ENCODE measurements around the gene TMEM147.

TMEM147 gene

DNA sequence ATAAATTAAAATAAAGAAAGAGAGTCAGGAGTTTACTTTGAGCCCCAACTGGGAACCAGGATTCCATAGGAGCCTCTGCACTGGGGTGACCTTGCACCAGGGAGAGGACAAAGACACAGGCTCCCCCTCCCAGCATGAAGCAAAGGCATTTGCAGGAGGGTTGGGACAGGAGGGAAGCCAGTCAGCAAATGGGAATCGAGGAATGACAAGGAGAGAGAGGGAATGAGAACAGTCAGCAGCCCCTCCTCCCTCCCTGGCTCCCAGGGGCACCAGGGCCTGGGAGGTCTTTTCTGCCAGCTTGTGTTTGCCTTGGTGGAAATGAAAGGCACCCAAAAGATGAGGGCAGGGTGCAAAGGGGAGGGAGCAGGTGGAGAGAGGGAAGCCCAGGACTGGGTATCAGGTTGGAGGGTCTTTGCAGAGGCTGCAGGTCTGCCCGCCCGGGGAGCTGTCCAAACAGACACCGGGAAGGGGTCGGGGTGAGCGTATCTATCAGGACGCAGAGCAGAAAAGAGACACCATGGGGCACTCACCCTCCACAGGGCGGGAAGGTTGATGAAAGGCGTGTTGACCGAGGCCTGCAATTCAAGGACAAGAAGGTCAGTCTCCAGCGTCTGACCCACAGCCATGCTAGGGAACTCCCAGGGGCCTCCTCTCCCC, 21.1 kb upstream of the TMEM147 start:
- TF ChIP-seq ARNT (IDR thresholded peaks at IDR 0.05), result no peak
- ChIA-PET CTCF (no interaction called here), POLR2A (interaction anchor here (1.1 kb wide), 1 partner anchor 14 kb away, joined by 4 read pairs; no protein-coding TSS in a partner anchor)
- no peak for DNase-seq (ENCODE audit: extremely low spot score)

DNA sequence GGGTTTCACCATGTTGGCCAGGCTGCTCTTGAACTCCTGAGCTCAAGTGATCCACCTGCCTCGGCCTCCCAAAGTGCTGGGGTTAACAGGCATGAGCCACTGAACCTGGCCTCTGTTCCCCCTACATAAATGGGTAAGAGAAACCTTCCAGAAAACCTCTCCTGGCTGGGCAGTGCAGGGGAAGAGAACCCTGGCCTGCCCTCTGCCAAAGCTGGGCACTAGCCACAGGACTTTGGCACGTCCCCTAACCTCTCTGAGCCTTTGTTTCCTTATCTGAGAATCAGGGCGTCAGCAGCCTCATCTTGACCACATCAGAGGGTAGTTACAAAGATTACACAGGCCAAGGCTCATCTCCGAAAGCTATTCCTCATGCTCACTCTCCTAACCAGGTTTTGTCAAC, 19.6 kb upstream of the TMEM147 start:
- ChIA-PET CTCF (no interaction called here), POLR2A (interaction anchor here (0.8 kb wide), 1 partner anchor 15 kb away, joined by 3 read pairs; no protein-coding TSS in a partner anchor)
- DNase-seq (ENCODE audit: extremely low spot score), result no peak
- TF ChIP-seq SUZ12 (IDR thresholded peaks at IDR 0.05) (no peak), SP1 (IDR thresholded peaks at IDR 0.05) (no peak), FOXK2 (IDR thresholded peaks at IDR 0.05) (no peak), NFRKB (IDR thresholded peaks at IDR 0.05) (no peak), TARDBP (IDR thresholded peaks at IDR 0.05) (no peak), L3MBTL2 (conservative IDR thresholded peaks at IDR 0.05) (no peak), LEF1 (IDR thresholded peaks at IDR 0.05; ENCODE audit: borderline replicate concordance) (no peak), FOXA1 (IDR thresholded peaks at IDR 0.05) (no peak), ARNT (IDR thresholded peaks at IDR 0.05) (no peak), BHLHE40 (IDR thresholded peaks at IDR 0.05; ENCODE audit: borderline replicate concordance) (no peak), ELF4 (IDR thresholded peaks at IDR 0.05) (no peak), HDGF (IDR thresholded peaks at IDR 0.05; ENCODE audit: borderline replicate concordance) (no peak), FOXM1 (IDR thresholded peaks at IDR 0.05; ENCODE audit: borderline replicate concordance) (no peak), CTBP1 (IDR thresholded peaks at IDR 0.05; ENCODE audit: borderline replicate concordance) (no peak), ZNF384 (IDR thresholded peaks at IDR 0.05) (no peak)
- TF ChIP-seq, protein P1, sequence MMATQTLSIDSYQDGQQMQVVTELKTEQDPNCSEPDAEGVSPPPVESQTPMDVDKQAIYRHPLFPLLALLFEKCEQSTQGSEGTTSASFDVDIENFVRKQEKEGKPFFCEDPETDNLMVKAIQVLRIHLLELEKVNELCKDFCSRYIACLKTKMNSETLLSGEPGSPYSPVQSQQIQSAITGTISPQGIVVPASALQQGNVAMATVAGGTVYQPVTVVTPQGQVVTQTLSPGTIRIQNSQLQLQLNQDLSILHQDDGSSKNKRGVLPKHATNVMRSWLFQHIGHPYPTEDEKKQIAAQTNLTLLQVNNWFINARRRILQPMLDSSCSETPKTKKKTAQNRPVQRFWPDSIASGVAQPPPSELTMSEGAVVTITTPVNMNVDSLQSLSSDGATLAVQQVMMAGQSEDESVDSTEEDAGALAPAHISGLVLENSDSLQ (IDR thresholded peaks at IDR 0.05), result no peak

DNA sequence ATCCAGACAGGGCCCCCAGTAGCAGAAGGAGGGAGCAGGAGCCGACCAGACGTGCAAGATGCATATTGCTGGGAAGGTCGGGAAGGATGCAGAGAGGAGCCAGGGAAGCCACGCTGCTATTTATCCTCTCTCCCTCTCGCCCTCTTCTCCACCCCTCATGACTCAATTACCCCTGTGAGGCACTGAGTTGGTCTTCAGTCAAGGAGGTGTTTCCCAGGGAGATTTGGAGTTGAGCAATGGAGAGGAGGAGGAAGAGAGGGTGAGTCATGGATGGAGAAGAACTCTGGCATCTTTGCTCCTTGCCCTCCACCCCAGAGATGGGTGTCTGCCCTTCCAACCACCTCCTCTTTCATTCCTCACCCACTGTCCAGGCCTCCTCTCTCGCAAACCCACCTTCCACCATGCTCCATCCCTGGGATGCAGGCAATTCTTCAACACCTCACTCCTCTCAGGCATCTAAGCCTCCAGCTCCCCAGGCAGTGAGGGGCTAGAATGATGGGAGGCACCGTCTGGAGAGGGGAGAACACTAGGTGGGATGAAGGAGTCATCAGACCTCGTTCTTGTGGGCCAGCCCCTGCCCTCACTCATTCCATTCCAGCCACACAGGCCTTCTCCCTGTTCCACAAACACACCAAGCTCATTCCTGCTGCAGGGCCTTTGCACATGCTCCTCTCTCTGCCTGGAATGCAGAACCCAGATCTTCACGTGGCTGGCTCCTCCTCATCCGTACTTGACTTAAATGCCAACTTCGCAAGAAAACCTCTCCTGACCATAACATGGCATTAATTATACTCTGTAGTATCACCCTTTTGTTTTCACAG, 17.0 kb upstream of the TMEM147 start, which contains the start of gene SBSN:
Gene SBSN (minus strand): TSS at position 94 of the 821 bp plus-strand sequence. CDS start 30 bp downstream, at position 64.
- ChIA-PET CTCF (no interaction called here), POLR2A (no interaction called here)
- TF ChIP-seq ELF4 (IDR thresholded peaks at IDR 0.05), result no peak
- no peak for TF ChIP-seq ARNT (IDR thresholded peaks at IDR 0.05)
- TF ChIP-seq BHLHE40 (IDR thresholded peaks at IDR 0.05; ENCODE audit: borderline replicate concordance), result no peak
- TF ChIP-seq NFRKB (IDR thresholded peaks at IDR 0.05), result no peak
- TF ChIP-seq SP1 (IDR thresholded peaks at IDR 0.05), result no peak
- no peak for TF ChIP-seq FOXM1 (IDR thresholded peaks at IDR 0.05; ENCODE audit: borderline replicate concordance)
- no peak for TF ChIP-seq FOXK2 (IDR thresholded peaks at IDR 0.05)
- TF ChIP-seq, protein P1 (IDR thresholded peaks at IDR 0.05), result no peak
- no peak for TF ChIP-seq TARDBP (IDR thresholded peaks at IDR 0.05)
- no peak for TF ChIP-seq HDGF (IDR thresholded peaks at IDR 0.05; ENCODE audit: borderline replicate concordance)
- TF ChIP-seq SUZ12 (IDR thresholded peaks at IDR 0.05), result no peak
- no peak for TF ChIP-seq ZNF384 (IDR thresholded peaks at IDR 0.05)
- TF ChIP-seq CTBP1 (IDR thresholded peaks at IDR 0.05; ENCODE audit: borderline replicate concordance), result no peak
- no peak for TF ChIP-seq FOXA1 (IDR thresholded peaks at IDR 0.05)
- TF ChIP-seq L3MBTL2 (conservative IDR thresholded peaks at IDR 0.05), result no peak
- TF ChIP-seq LEF1 (IDR thresholded peaks at IDR 0.05; ENCODE audit: borderline replicate concordance), result no peak
- no peak for DNase-seq (ENCODE audit: extremely low spot score)

DNA sequence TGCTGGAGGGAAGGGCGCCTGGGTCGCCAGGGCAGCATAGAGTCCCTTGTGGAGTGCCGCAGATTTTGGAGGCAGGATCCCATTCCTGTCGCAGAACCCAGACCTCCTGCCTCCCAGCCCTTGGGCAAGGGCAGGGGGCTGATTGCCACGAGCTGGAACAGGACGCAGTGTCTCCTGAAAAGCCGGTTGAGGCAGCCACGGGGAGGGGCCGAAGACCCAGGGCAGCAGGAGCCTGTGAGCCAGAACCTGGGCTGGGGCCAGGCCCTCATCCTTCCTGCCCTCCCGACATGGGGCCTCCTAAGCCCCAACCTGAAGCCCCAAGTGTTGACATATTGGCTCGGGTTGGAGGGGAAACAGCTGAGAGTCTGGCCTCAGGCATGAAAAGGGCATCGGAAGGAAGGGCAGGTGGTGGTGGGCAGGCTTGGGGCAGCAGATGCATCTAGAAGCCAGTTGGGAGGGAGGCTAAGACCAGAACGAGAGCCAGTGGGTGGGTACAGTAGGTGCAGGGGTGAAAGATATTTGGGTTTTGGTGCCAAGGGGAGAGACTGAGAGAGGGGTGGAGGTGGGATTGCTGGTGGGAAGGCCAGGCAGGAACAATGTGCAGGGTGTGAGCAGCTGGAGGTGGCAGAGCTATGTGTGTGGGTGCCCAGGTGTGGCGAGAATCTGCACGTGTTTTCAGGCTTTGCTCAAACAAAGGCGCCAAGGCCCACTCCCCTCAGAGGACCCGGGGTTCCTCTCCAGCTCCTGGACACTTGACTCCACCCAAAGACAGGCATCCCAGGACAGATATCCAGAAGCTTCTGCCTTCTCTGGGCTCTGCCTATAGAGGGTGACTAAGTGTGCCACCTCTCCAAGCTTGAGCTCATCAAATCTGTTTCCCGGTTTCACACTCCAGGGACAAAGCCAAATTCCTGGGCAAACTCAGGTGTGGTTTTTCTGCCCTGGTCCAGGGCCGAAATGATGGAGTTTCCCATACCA, 15.9 kb upstream of the TMEM147 start:
- ChIA-PET CTCF (no interaction called here), POLR2A (interaction anchor here (1.2 kb wide), 1 partner anchor 19 kb away, joined by 3 read pairs; no protein-coding TSS in a partner anchor)
- TF ChIP-seq ARNT (IDR thresholded peaks at IDR 0.05) (no peak), SUZ12 (IDR thresholded peaks at IDR 0.05) (no peak), FOXM1 (IDR thresholded peaks at IDR 0.05; ENCODE audit: borderline replicate concordance) (no peak)
- DNase-seq (ENCODE audit: extremely low spot score), result no peak

DNA sequence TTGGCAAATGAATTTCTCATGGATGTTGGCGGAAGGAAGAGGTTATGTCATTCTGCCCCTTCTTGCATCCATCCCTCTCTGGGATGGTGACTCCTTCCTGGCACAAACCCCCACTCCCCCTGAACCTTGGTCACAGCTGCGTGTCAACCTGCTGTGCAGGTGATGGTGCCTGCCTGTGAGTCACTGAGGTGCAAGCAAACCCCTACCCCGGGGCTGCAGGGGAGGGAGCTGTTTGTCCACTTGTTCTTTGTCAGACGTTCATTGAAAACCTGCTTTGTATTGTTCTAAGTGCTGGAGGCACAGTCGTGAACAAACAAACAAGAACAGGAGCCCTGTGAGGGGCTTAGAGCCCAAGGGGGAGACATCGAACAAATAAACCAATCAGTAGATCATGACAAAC, 14.1 kb upstream of the TMEM147 start:
- POLR2A ChIA-PET, result interaction anchor here (1.2 kb wide), 1 partner anchor 21 kb away, joined by 6 read pairs; no protein-coding TSS in a partner anchor
- TF ChIP-seq SP1 (IDR thresholded peaks at IDR 0.05) (no peak), ARNT (IDR thresholded peaks at IDR 0.05) (no peak), HDGF (IDR thresholded peaks at IDR 0.05; ENCODE audit: borderline replicate concordance) (no peak), CTBP1 (IDR thresholded peaks at IDR 0.05; ENCODE audit: borderline replicate concordance) (no peak), FOXM1 (IDR thresholded peaks at IDR 0.05; ENCODE audit: borderline replicate concordance) (no peak), BHLHE40 (IDR thresholded peaks at IDR 0.05; ENCODE audit: borderline replicate concordance) (no peak), FOXK2 (IDR thresholded peaks at IDR 0.05) (no peak), L3MBTL2 (conservative IDR thresholded peaks at IDR 0.05) (no peak), TARDBP (IDR thresholded peaks at IDR 0.05) (no peak), ELF4 (IDR thresholded peaks at IDR 0.05) (no peak), SUZ12 (IDR thresholded peaks at IDR 0.05) (no peak), FOXA1 (IDR thresholded peaks at IDR 0.05) (no peak)
- TF ChIP-seq, protein P1 (IDR thresholded peaks at IDR 0.05), result no peak
- CTCF ChIA-PET, result no interaction called here
- DNase-seq (ENCODE audit: extremely low spot score), result no peak
